ENCODE measurements around the gene MYO15A.

- TF ChIP-seq, protein P1, sequence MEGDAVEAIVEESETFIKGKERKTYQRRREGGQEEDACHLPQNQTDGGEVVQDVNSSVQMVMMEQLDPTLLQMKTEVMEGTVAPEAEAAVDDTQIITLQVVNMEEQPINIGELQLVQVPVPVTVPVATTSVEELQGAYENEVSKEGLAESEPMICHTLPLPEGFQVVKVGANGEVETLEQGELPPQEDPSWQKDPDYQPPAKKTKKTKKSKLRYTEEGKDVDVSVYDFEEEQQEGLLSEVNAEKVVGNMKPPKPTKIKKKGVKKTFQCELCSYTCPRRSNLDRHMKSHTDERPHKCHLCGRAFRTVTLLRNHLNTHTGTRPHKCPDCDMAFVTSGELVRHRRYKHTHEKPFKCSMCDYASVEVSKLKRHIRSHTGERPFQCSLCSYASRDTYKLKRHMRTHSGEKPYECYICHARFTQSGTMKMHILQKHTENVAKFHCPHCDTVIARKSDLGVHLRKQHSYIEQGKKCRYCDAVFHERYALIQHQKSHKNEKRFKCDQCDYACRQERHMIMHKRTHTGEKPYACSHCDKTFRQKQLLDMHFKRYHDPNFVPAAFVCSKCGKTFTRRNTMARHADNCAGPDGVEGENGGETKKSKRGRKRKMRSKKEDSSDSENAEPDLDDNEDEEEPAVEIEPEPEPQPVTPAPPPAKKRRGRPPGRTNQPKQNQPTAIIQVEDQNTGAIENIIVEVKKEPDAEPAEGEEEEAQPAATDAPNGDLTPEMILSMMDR (IDR thresholded peaks at IDR 0.05): peak; percentile 66
- TF ChIP-seq ZFX (IDR thresholded peaks at IDR 0.05; ENCODE audit: borderline replicate concordance): no peak
Measured at GRCh38 chr17:18143044-18143936, 34.7 kb downstream of the MYO15A start.

Data from 22Rv1 (cell line).